ENCODE measurements around the gene TTC19. TPM values are rescaled to one million over a fixed set of nuclear protein-coding genes. Genes with fewer than 3 reads are reported as not detected.

The TTC19 gene
- total and polyA plus RNA-seq, 2 of the 8 experiments (the other 6 are each of a cell fraction or from before 2014, with no cell fraction given): 11.8 to 55.0 TPM

GRCh38 chr17:15954222-15954621 lies 45.4 kb upstream of the TTC19 start:
- Histone ChIP-seq H4K5ac (ENCODE audit: insufficient read length, low read depth, low read length) (no peak overlapping the region), H4K91ac (replicated peaks; ENCODE audit: insufficient read length, low read length) (no peak overlapping the region), H3K4me1 (replicated peaks in 1 of 4; ENCODE audit: control insufficient read depth in 3 of 4, insufficient read depth in 4 of 4, low read length in 3 of 4) (peaks cover 0 to 6% (median 3%) of the 10 kb centered on the region in 4 experiments; a peak in 4 of 7 replicates), H3K56ac (replicated peaks; ENCODE audit: insufficient read length, low read depth, low read length) (no peak overlapping the region), H2BK20ac (ENCODE audit: low read length) (no peak overlapping the region), H3K23ac (ENCODE audit: insufficient read length) (no peak overlapping the region), H2BK120ac (replicated peaks; ENCODE audit: low read depth, low read length) (no peak overlapping the region), H3K36me3 (ENCODE audit: control insufficient read depth in 2 of 4, insufficient read depth in 4 of 4, low read length in 3 of 4) (no peaks in the 10 kb centered on the region), H3K23me2 (ENCODE audit: low read depth, low read length) (no peaks in the 10 kb centered on the region), H2BK12ac (ENCODE audit: low read depth, low read length) (no peak overlapping the region), H3K14ac (ENCODE audit: insufficient read length) (no peak overlapping the region), H2AK5ac (ENCODE audit: low read depth, low read length) (no peak overlapping the region), H3K18ac (ENCODE audit: extremely low read depth, low read length) (no peak overlapping the region), H3K27me3 (replicated peaks in 1 of 4; ENCODE audit: control insufficient read depth in 3 of 4, extremely low read depth in 1 of 4, insufficient read depth in 3 of 4, low read length in 3 of 4) (no peaks in the 10 kb centered on the region), H4K8ac (ENCODE audit: extremely low read depth, insufficient read depth, low read length) (no peak overlapping the region), H2BK5ac (ENCODE audit: low read depth, low read length) (no peak overlapping the region), H3K4me2 (ENCODE audit: insufficient read depth in 1 of 2, low read depth in 2 of 2, low read length in 2 of 2) (no peak overlapping the region), H3K4ac (replicated peaks; ENCODE audit: insufficient read length, low read depth, low read length) (no peak overlapping the region), H2AFZ (ENCODE audit: low read length) (no peak overlapping the region), H3K4me3 (ENCODE audit: extremely low read depth in 1 of 4, insufficient read depth in 2 of 4, low read depth in 3 of 4, low read length in 4 of 4) (no peak overlapping the region), H3K79me1 (ENCODE audit: low read depth, low read length) (no peaks in the 10 kb centered on the region; the same call in 1 of the 2 replicates), H4K20me1 (replicated peaks in 1 of 2; ENCODE audit: control insufficient read depth in 1 of 2, insufficient read depth in 2 of 2, low read length in 2 of 2) (no peaks in the 10 kb centered on the region), H3K79me2 (ENCODE audit: control insufficient read depth in 1 of 2, insufficient read depth in 2 of 2, low read length in 2 of 2) (no peaks in the 10 kb centered on the region), H3K9ac (replicated peaks in 1 of 4; ENCODE audit: extremely low read depth in 1 of 4, low read depth in 3 of 4, low read length in 3 of 4) (no peak overlapping the region), H3K27ac (ENCODE audit: low read depth, low read length) (no peak overlapping the region), H2BK15ac (ENCODE audit: low read length) (no peak overlapping the region), H3K9me3 (ENCODE audit: insufficient read depth in 2 of 2, low read depth in 1 of 2, low read length in 1 of 2) (no peaks in the 10 kb centered on the region)
- ChIA-PET POLR2A (ENCODE audit: partially characterized antibody) (interaction anchor here (1.6 to 2.2 kb wide), 3 partner anchors 9 to 12 kb away, joined by 4 to 10 read pairs (median 5); partner anchors contain the start of gene ADORA2B), CTCF (ENCODE audit: partially characterized antibody) (interaction anchor here (2.6 kb wide), 1 partner anchor 8 kb away, joined by 9 read pairs; the partner anchor contains the start of gene ADORA2B)
- TF ChIP-seq SUZ12 (IDR thresholded peaks at IDR 0.05; ENCODE audit: low read length) (no peak), GTF2F1 (IDR thresholded peaks at IDR 0.05; ENCODE audit: borderline replicate concordance, low read depth, low read length) (no peak), BCL11A (IDR thresholded peaks at IDR 0.05; ENCODE audit: low read depth in 2 of 2, low read length in 2 of 2) (no peak), RBBP5 (IDR thresholded peaks at IDR 0.05; ENCODE audit: borderline replicate concordance, low read depth, low read length) (no peak), CHD1 (IDR thresholded peaks at IDR 0.05; ENCODE audit: low read depth, low read length) (no peak), SP4 (IDR thresholded peaks at IDR 0.05; ENCODE audit: low read length) (no peak)
- TF ChIP-seq, protein P1, sequence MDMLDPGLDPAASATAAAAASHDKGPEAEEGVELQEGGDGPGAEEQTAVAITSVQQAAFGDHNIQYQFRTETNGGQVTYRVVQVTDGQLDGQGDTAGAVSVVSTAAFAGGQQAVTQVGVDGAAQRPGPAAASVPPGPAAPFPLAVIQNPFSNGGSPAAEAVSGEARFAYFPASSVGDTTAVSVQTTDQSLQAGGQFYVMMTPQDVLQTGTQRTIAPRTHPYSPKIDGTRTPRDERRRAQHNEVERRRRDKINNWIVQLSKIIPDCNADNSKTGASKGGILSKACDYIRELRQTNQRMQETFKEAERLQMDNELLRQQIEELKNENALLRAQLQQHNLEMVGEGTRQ (IDR thresholded peaks at IDR 0.05; ENCODE audit: low read length): no peak
- 89% methylated on average over 5 of the region's 5 CpGs; no CpG with 5 or more reads in 1 of the 2 experiments for WGBS, 2 experiments (ENCODE audit: extremely low coverage in 1 of 2, insufficient coverage in 1 of 2, insufficient read length in 1 of 2, insufficient replicate concordance in 2 of 2, low coverage in 1 of 2, low lambda C conversion rate in 2 of 2, missing lambda C conversion rate in 1 of 2)
- FAIRE-seq (no peak), DNase-seq (ENCODE audit: low read depth in 1 of 2, low spot score in 2 of 2) (no peak)

All from H1 (cell line).